GM13977 (cell line): ENCODE measurements around the gene SCYL3.
"Not testable (repeated sequence)": the region's sequence is repeated elsewhere in the genome, so short reads cannot be mapped to it uniquely, and the experiment has no call there.

Experiments
- DNase-seq: peaks from one replicate; pipeline ENCODE4 v3.0.0; 2012; ENCODE audit warnings: low spot score
- CTCF ChIP-seq: IDR thresholded peaks from 2 replicates; pipeline ENCODE4 v1.5.1; 2012; ENCODE audit warnings: mild to moderate bottlenecking, control low read depth; ENCODE audit not compliant: insufficient read depth; ENCODE audit errors: extremely low read depth, missing control alignments
- in situ Hi-C: fragments of 300-500 bp; cut with MboI; formaldehyde crosslinking; loops from one replicate; pipeline ENCODE4 v1.12.0; 2022; ENCODE audit warnings: low sequenced_read_pairs, low pct_unique_long_range_greater_than_20kb, mixed read lengths, inconsistent platforms; ENCODE audit not compliant: unreplicated experiment

SCYL3 gene

GRCh38 chr1:169812131-169812530, 81.6 kb downstream of the SCYL3 start:
- TF ChIP-seq CTCF = no peak
- no peak for DNase-seq
- in situ Hi-C loops = loop anchor here (25.0 kb wide), 1 partner anchor 225 kb away; the partner anchor contains the start of gene F5

GRCh38 chr1:169811418-169812035, 82.2 kb downstream of the SCYL3 start:
- in situ Hi-C loops = loop anchor here (25.0 kb wide), 1 partner anchor 224 kb away; the partner anchor contains the start of gene F5

GRCh38 chr1:169809370-169810095, 84.2 kb downstream of the SCYL3 start:
- TF ChIP-seq CTCF = peak; percentile 58
- in situ Hi-C loops = loop anchor here (25.0 kb wide), 1 partner anchor 222 kb away; the partner anchor contains the start of gene F5
- peak; percentile 47 for DNase-seq

More at GRCh38 chr1:169811418-169812035, 82.2 kb downstream of the SCYL3 start:
- not testable (repeated sequence) for DNase-seq

- TF ChIP-seq CTCF = no peak
- no peak for DNase-seq
- in situ Hi-C loops = loop anchor here (25.0 kb wide), 1 partner anchor 218 kb away; the partner anchor contains the start of gene F5
Measured at GRCh38 chr1:169804941-169805340, 88.8 kb downstream of the SCYL3 start.

GRCh38 chr1:169802888-169803287, 90.8 kb downstream of the SCYL3 start:
- DNase-seq = no peak
- TF ChIP-seq CTCF = no peak
- in situ Hi-C loops = loop anchor here (25.0 kb wide), 1 partner anchor 216 kb away; the partner anchor contains the start of gene F5
